IPS-18c (cell line): ENCODE results near the gene LRP1B.
"Not testable (repeated sequence)": the region's sequence is repeated elsewhere in the genome, so short reads cannot be mapped to it uniquely, and the experiment has no call there.

ENCODE experiments used
- H3K4me3 ChIP-seq: 2 replicates; pipeline ENCODE4 v1.7.0; 2013; ENCODE audit warnings: low read depth, mild to moderate bottlenecking, low read length, moderate library complexity; ENCODE audit not compliant: insufficient read depth
- H3K9me3 ChIP-seq: one replicate; pipeline ENCODE4 v1.6.1; 2013; ENCODE audit warnings: mild to moderate bottlenecking, low read length, moderate library complexity; ENCODE audit not compliant: control insufficient read depth, insufficient read depth

Gene LRP1B

GRCh38 chr2:141259683-141260082, 871.1 kb downstream of the LRP1B start:
- H3K4me3 ChIP-seq: no peak overlapping the region
- no peaks in the 10 kb centered on the region for H3K9me3 ChIP-seq

DNA sequence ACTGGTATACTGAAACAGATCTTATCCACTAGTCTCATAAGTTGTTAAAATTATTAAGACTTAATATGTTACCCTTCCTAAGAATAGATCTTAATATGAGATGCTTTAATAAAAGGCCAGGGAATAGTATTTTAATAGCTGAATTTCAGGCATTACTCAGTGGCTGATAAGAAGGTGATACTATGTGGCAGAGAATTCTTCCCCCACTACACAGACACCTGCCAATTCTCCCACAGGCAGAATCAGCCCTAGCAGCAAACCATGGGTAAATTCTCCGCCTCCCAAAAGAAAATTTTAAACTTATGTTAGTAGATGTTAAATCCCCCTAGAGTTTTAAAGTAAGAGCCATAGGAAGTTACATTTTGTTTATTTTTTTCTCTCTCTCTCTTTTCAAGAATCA, 888.8 kb downstream of the LRP1B start:
- H3K9me3 ChIP-seq: no peaks in the 10 kb centered on the region
- no peak overlapping the region for H3K4me3 ChIP-seq

- H3K4me3 ChIP-seq: no peak overlapping the region
Measured at GRCh38 chr2:141226560-141226959, 904.3 kb downstream of the LRP1B start.

DNA sequence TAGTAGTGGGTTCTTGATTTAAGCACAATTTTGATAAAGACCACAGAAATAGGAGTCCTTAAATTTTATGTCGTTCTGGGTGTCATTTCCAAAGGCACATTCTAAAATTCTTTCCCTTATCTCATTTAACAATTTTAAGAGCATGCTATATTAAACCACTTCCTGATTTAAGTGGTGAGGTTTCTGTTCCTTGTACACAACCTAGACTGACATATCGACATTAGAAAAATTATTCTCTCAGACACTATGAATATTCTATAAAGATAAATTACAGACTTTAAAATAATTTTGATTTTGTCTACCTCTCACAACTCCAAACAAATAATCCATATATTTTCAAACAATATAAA, 923.8 kb downstream of the LRP1B start:
- no peaks in the 10 kb centered on the region for H3K9me3 ChIP-seq
- H3K4me3 ChIP-seq: no peak overlapping the region

More at GRCh38 chr2:141226560-141226959, 904.3 kb downstream of the LRP1B start:
- H3K9me3 ChIP-seq: no peaks in the 10 kb centered on the region

DNA sequence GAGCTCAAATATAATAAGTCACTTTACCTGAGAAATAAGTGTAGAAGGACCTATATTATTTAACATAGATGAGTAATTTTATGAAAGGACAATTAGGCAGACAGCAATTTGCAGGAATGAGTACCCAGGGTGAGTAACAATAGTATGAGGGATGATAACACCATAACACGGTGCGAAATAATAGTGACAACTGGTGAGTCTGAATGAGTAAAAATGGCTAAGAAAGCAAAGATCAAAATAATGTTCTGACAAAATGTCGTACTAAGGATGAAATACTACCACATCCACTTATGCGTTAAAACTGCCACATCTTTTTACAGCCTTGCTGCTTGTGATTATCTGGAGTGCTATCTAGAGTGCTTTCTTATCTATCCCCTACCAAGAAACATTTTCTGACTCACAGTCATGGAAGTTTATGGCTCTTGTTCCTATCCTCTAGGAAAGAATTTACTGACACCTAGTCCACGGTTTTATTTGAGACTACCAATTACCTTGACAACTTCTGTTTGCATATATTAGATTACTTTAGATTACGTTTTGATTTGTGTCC, 929.7 kb downstream of the LRP1B start:
- H3K9me3 ChIP-seq: no peaks in the 10 kb centered on the region
- H3K4me3 ChIP-seq: no peak overlapping the region

- Histone ChIP-seq H3K4me3 (no peak overlapping the region), H3K9me3 (no peaks in the 10 kb centered on the region)
Measured at GRCh38 chr2:141200191-141200590, 930.6 kb downstream of the LRP1B start.

GRCh38 chr2:141199711-141200110, 931.1 kb downstream of the LRP1B start:
- no peak overlapping the region for H3K4me3 ChIP-seq
- no peaks in the 10 kb centered on the region for H3K9me3 ChIP-seq

GRCh38 chr2:141195087-141195486, 935.7 kb downstream of the LRP1B start:
- Histone ChIP-seq H3K9me3 (no peaks in the 10 kb centered on the region), H3K4me3 (no peak overlapping the region)

DNA sequence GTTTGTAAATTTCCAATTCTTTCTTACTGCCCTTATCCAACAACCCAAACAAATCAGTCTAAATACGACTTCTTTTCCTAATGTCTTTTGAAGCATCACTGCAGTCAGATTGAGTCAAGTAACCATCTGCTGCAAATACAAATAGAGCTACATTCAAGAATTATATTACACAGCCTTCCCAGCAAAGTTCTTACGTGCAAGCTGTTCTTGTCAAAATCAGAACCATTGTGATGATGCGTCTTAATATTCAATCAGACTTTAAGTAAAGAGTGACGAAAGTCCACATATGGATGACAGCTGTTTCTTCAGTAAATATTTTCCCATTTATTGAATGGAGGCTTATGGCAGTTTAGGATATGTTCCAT, 943.8 kb downstream of the LRP1B start:
- Histone ChIP-seq H3K4me3 (no peak overlapping the region), H3K9me3 (no peaks in the 10 kb centered on the region)

- no peak overlapping the region for H3K4me3 ChIP-seq
- H3K9me3 ChIP-seq: no peaks in the 10 kb centered on the region
Measured at GRCh38 chr2:141186413-141187074, 944.3 kb downstream of the LRP1B start.

GRCh38 chr2:141182246-141182645, 948.6 kb downstream of the LRP1B start:
- H3K9me3 ChIP-seq: no peaks in the 10 kb centered on the region
- H3K4me3 ChIP-seq: no peak overlapping the region

DNA sequence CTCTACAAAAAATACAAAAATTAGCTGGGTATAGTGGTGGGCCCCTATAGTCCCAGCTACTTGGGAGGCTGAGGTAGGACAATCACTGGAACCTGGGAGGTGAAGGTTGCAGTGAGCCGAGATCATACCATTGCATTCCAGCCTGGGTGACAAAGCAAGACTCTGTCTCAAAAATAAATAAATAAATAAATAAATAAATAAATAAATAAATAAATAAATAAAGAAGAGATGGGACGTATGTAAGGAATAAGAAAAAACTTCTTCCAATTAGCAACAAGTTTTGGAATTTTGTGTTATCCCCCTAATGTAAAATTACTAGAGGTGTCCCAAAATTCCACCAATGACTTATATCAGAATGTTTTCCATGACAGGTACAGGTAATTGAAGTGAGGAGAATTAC, 961.7 kb downstream of the LRP1B start:
- H3K9me3 ChIP-seq, H3K4me3 ChIP-seq: not testable (repeated sequence)

DNA sequence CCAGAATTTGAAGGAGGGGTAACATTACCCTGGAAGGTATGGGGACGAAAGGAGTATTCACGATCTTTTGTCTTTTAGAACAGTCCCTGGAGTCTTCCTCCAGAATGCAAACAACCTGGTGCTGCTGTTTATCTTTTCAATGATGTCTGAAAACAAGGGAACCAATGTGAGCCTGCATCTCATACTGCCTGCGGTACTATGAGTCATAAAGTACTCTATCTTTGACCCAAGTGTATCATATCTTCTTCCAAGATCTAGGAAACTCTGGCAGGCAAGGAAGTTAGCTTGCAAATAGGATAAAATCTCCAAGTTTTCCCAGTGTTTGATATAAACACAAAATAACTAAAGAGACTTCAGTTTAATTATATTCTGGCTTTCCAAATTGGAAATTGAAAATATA, 968.5 kb downstream of the LRP1B start:
- Histone ChIP-seq H3K4me3 (no peak overlapping the region), H3K9me3 (no peaks in the 10 kb centered on the region)

- no peaks in the 10 kb centered on the region for H3K9me3 ChIP-seq
Measured at GRCh38 chr2:141151611-141152286, 979.1 kb downstream of the LRP1B start.

GRCh38 chr2:141142025-141142424, 988.8 kb downstream of the LRP1B start:
- Histone ChIP-seq H3K4me3 (no peak overlapping the region), H3K9me3 (no peaks in the 10 kb centered on the region)

More at GRCh38 chr2:141151611-141152286, 979.1 kb downstream of the LRP1B start:
- no peak overlapping the region for H3K4me3 ChIP-seq

- no peak overlapping the region for H3K4me3 ChIP-seq
- H3K9me3 ChIP-seq: no peaks in the 10 kb centered on the region
Measured at GRCh38 chr2:141137122-141137693, 993.6 kb downstream of the LRP1B start.

- no peak overlapping the region for H3K4me3 ChIP-seq
- no peaks in the 10 kb centered on the region for H3K9me3 ChIP-seq
Measured at GRCh38 chr2:141133883-141134282, 996.9 kb downstream of the LRP1B start.

DNA sequence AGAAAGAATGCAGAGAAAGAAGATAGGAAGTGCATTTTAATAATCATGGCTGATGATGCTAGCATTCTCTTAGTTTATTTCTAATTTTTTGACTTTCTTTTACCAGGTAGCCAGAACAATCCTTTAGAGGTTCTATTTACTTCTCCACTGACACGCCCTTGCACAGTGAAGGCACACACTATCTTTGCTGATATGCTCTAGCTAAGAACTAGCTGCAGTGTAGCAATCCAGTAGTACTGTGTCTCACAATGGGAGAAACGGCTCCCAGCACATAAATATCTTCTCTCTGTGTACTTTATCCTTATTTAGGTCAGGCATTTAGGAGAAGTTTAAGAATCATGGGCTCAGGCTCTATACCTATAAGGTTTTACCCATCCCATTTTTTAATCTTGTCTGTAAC, 1005.4 kb downstream of the LRP1B start:
- no peak overlapping the region for H3K4me3 ChIP-seq
- H3K9me3 ChIP-seq: no peaks in the 10 kb centered on the region
